Psoas muscle (tissue), 8 donors: Measurements from ENCODE around the gene TFF1. TPM values are rescaled to one million over a fixed set of nuclear protein-coding genes. Genes with fewer than 3 reads are reported as not detected.

Experiments used
- ATAC-seq, 4 donors: fragments of 200-7000 bp; cut with Tn5 transposase; one replicate each; pipeline ENCODE4 v1.9.1; 2020; ENCODE audit warnings: moderate library complexity in 3 of 4, mild to moderate bottlenecking in 2 of 4
- DNase-seq, 2 donors: peaks; one replicate each; pipeline ENCODE4 v3.0.0-alpha.2; 2020
- H3K27ac ChIP-seq: fragments of 200-600 bp; one replicate; pipeline ENCODE4 v1.8.0; 2022
- H3K27me3 ChIP-seq, 3 donors: fragments of 200-600 bp in 1 of 3; one replicate each; pipeline versions ENCODE4 v1.6.1 to v1.8.0; 2013 to 2022; ENCODE audit warnings: low read length in 2 of 3, mild to moderate bottlenecking in 2 of 3, moderate library complexity in 1 of 3; ENCODE audit not compliant: insufficient read depth in 3 of 3
- H3K36me3 ChIP-seq, 2 donors: fragments of 200-600 bp in 1 of 2; one replicate each; pipeline versions ENCODE4 v1.6.1 to v1.8.0; 2013 to 2022; ENCODE audit warnings: low read depth in 1 of 2, mild to moderate bottlenecking in 1 of 2, moderate library complexity in 1 of 2; ENCODE audit not compliant: insufficient read depth in 1 of 2
- H3K4me1 ChIP-seq: fragments of 200-600 bp; one replicate; pipeline ENCODE4 v1.8.0; 2022
- H3K4me3 ChIP-seq: fragments of 200-600 bp; one replicate; pipeline ENCODE4 v1.8.0; 2022; ENCODE audit warnings: mild to moderate bottlenecking
- H3K9me3 ChIP-seq: fragments of 200-600 bp; one replicate; pipeline ENCODE4 v1.8.0; 2022
- CTCF ChIP-seq: fragments of 200-600 bp; IDR thresholded peaks from one replicate; pipeline ENCODE4 v1.8.0; 2022; ENCODE audit warnings: antibody characterized with exemption
- WGBS, 3 donors: extraction: QIAGEN DNeasy Blood & Tissue Kit; methylation state at CpG; one replicate each; pipeline versions ENCODE4 v1.1.6 to v1.1.7; 2013; 5-methylcytosine and 5-hydroxymethylcytosine counted together
- intact Hi-C, 2 donors: fragments of 100-400 bp; cut with DNase I; formaldehyde crosslinking; loops; one replicate each; pipeline versions ENCODE4 v1.11.0 to v1.14.2; 2022
- polyA plus RNA-seq, 3 donors: library from polyadenylated mRNA; stranded (reverse); fragments of 200-250 nt; gene quantifications; one replicate each; pipeline ENCODE4 v1.2.3, GENCODE V29; 2013
- total RNA-seq, 4 donors: library from RNA; stranded (reverse); fragmentation: NEBNext Ultra II Directional in 2 of 4; extraction: Animal tissue kit (Norgen Biotek cat#: 25700) in 2 of 4; gene quantifications; one replicate each; pipeline versions ENCODE4 v1.2.1 to v1.2.4, GENCODE V29; 2021 to 2023
- donor health status: healthy with polysubstance abuse.
- donor health status: DM: no; HTN: no; CAD: no; lungs with moderate emphysema.
- donor health status: Bipolar disorder and iron deficiency.
- donor health status: healthy.
- donor health status: DM: yes; HTN: yes; CAD: no.
- donor health status: DM: no; HTN: no; CAD: no.
- donor health status: DM: no; HTN: no; CAD: no.
- donor health status: DM: yes; HTN: yes; CAD: no.

Gene TFF1
- total and polyA plus RNA-seq, 7 donors: 0.16 TPM; not detected in 6

GRCh38 chr21:42343556-42343955, 22.8 kb downstream of the TFF1 start:
- H3K4me3 ChIP-seq: no peak overlapping the region
- no peaks in the 10 kb centered on the region for H3K4me1 ChIP-seq
- ATAC-seq (no peak), DNase-seq (no peak)
- WGBS, 3 donors: 75 to 85% (median 85%) methylated on average over 6 of the region's 6 CpGs
- no peak for TF ChIP-seq CTCF
- no peaks in the 10 kb centered on the region for H3K36me3 ChIP-seq
- intact Hi-C loops: no loop called here
- H3K9me3 ChIP-seq: no peaks in the 10 kb centered on the region
- peaks cover 0 to 18% (median 6%) of the 10 kb centered on the region in 3 donors for H3K27me3 ChIP-seq
- H3K27ac ChIP-seq: no peak overlapping the region

GRCh38 chr21:42343101-42343500, 23.2 kb downstream of the TFF1 start:
- no peak for DNase-seq
- intact Hi-C loops: no loop called here
- 75 to 88% (median 83%) methylated on average over 10 of the region's 10 CpGs for WGBS, 3 donors

GRCh38 chr21:42341776-42342542, 24.4 kb downstream of the TFF1 start:
- H3K4me1 ChIP-seq: no peaks in the 10 kb centered on the region
- H3K27ac ChIP-seq: no peak overlapping the region
- H3K27me3 ChIP-seq: peaks cover 0 to 17% (median 0%) of the 10 kb centered on the region in 3 donors
- TF ChIP-seq CTCF: no peak
- WGBS, 3 donors: 93% methylated on average over 15 of the region's 15 CpGs
- ATAC-seq (no peak), DNase-seq (no peak)
- no peaks in the 10 kb centered on the region for H3K9me3 ChIP-seq
- H3K4me3 ChIP-seq: no peak overlapping the region
- H3K36me3 ChIP-seq: no peaks in the 10 kb centered on the region
- intact Hi-C loops: no loop called here

More at GRCh38 chr21:42343101-42343500, 23.2 kb downstream of the TFF1 start:
- Histone ChIP-seq H3K9me3 (no peaks in the 10 kb centered on the region), H3K27me3 (peaks cover 0 to 18% (median 5%) of the 10 kb centered on the region in 3 donors), H3K27ac (no peak overlapping the region), H3K4me3 (no peak overlapping the region), H3K4me1 (no peaks in the 10 kb centered on the region), H3K36me3 (no peaks in the 10 kb centered on the region)
- no peak for TF ChIP-seq CTCF
- ATAC-seq: no peak

- 62 to 65% (median 63%) methylated on average over 24 of the region's 24 CpGs for WGBS, 3 donors
- no peak for TF ChIP-seq CTCF
- H3K27me3 ChIP-seq: peaks cover 0 to 21% (median 0%) of the 10 kb centered on the region in 3 donors
- no peak overlapping the region for H3K4me3 ChIP-seq
- H3K27ac ChIP-seq: no peak overlapping the region
- H3K9me3 ChIP-seq: no peaks in the 10 kb centered on the region
- no peaks in the 10 kb centered on the region for H3K4me1 ChIP-seq
- DNase-seq: no peak
- no peak for ATAC-seq
- H3K36me3 ChIP-seq: no peaks in the 10 kb centered on the region
- intact Hi-C loops: no loop called here
Measured at GRCh38 chr21:42340187-42341050, 25.9 kb downstream of the TFF1 start.
